Measurements from ENCODE around the gene FAM111A. TPM values are rescaled to one million over a fixed set of nuclear protein-coding genes. Genes with fewer than 3 reads are reported as not detected.

Gene FAM111A
- total and polyA plus RNA-seq, 2 donors from 2014 or later, result 14.2 to 42.2 TPM

DNA sequence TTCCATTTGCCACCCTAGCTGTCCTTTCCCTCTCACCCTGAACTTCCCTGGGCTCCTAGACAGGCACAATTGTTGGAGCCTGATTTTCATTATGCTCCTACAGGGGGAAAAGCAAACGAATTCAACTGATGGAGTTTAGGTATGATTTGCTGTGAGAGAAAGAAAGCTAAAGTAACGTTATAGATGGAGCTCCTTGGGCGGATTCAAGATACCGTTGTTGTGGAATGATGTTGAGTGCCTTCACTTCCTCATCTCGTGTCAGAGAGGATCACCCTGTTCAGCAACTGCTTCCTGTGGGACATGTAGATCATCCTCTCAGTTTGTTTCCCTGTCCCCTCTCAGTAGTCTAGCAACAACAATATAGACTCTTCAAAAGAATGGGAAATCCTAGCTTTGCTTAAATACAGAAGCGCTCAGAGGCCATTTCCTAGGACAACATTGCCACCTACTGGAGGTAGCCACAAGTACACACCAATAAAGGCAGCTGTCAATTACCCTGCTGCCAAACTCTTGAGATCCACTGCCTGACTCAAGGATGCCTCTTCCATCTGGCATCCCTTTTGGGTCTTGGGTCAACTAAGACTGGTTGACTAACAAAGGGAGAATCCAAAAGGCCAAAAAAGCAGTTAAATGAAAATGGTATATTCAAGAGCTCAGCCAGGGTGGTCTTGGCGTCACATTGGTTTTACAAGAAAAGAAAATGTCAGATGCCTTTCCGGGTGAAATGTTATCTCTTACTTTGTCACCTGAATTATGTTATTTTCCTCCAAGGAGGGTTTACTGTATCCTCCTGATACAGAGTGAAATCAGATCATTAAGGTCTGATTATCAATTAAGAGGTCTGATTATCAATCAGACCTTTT, 15.8 kb downstream of the FAM111A start:
- H3K27ac ChIP-seq (ENCODE audit: low read depth in 2 of 2, low read length in 2 of 2), result no peak overlapping the region
- H3K9me3 ChIP-seq (ENCODE audit: control insufficient read depth in 2 of 3, insufficient read depth in 1 of 3, low read length in 3 of 3), result no peaks in the 10 kb centered on the region
- H3K4me1 ChIP-seq (ENCODE audit: control insufficient read depth in 2 of 3, insufficient read depth in 2 of 3, low read depth in 1 of 3, low read length in 3 of 3), result no peaks in the 10 kb centered on the region
- peak overlapping the region in 1 of 3 donors; percentile 26 for H3K4me3 ChIP-seq (ENCODE audit: low read length in 3 of 3)
- intact Hi-C loops (cut with DNase I), result no loop called here
- TF ChIP-seq CTCF (IDR thresholded peaks at IDR 0.05; ENCODE audit: borderline replicate concordance, extremely low read depth, insufficient read depth), result peak; percentile 85
- FAIRE-seq (no peak), DNase-seq (peak in 4 of 5 donors; percentile 63 to 90 (median 74))
- H3K27me3 ChIP-seq (ENCODE audit: control insufficient read depth, insufficient read depth, low read length), result no peaks in the 10 kb centered on the region
- H3K36me3 ChIP-seq (ENCODE audit: control insufficient read depth in 2 of 3, insufficient read depth in 3 of 3, low read length in 3 of 3), result no peaks in the 10 kb centered on the region
- H3K9ac ChIP-seq (ENCODE audit: low read length in 3 of 3), result no peak overlapping the region

DNA sequence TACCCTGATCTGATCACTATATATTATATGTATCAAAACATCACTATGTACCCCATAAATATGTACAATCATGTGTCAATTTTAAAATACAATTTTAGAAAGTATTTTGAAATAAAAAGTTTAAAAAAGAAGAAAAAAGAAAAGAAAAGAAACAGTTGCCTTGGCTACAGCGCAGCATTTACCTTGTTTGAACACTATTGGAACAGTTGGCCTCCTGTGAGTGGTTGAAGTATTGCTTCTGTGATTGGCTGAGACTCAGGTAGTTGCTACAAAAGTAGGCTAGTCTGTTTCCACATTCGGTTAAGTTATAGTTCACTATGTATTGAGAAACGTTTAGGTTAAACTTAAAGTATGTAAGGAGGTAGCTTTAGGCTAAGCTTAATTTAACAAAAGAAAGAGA, 21.4 kb downstream of the FAM111A start:
- Histone ChIP-seq H3K4me1 (ENCODE audit: control insufficient read depth in 2 of 3, insufficient read depth in 2 of 3, low read depth in 1 of 3, low read length in 3 of 3) (no peaks in the 10 kb centered on the region), H3K9me3 (ENCODE audit: control insufficient read depth in 2 of 3, insufficient read depth in 1 of 3, low read length in 3 of 3) (no peaks in the 10 kb centered on the region), H3K27ac (ENCODE audit: low read depth in 2 of 2, low read length in 2 of 2) (no peak overlapping the region), H3K4me3 (ENCODE audit: low read length in 3 of 3) (no peak overlapping the region), H3K9ac (ENCODE audit: low read length in 3 of 3) (no peak overlapping the region), H3K36me3 (ENCODE audit: control insufficient read depth in 2 of 3, insufficient read depth in 3 of 3, low read length in 3 of 3) (no peaks in the 10 kb centered on the region), H3K27me3 (ENCODE audit: control insufficient read depth, insufficient read depth, low read length) (no peaks in the 10 kb centered on the region)
- no peak for TF ChIP-seq CTCF (IDR thresholded peaks at IDR 0.05; ENCODE audit: borderline replicate concordance, extremely low read depth, insufficient read depth)
- DNase-seq, result no peak
- FAIRE-seq, result no peak
- intact Hi-C loops (cut with DNase I), result no loop called here

DNA sequence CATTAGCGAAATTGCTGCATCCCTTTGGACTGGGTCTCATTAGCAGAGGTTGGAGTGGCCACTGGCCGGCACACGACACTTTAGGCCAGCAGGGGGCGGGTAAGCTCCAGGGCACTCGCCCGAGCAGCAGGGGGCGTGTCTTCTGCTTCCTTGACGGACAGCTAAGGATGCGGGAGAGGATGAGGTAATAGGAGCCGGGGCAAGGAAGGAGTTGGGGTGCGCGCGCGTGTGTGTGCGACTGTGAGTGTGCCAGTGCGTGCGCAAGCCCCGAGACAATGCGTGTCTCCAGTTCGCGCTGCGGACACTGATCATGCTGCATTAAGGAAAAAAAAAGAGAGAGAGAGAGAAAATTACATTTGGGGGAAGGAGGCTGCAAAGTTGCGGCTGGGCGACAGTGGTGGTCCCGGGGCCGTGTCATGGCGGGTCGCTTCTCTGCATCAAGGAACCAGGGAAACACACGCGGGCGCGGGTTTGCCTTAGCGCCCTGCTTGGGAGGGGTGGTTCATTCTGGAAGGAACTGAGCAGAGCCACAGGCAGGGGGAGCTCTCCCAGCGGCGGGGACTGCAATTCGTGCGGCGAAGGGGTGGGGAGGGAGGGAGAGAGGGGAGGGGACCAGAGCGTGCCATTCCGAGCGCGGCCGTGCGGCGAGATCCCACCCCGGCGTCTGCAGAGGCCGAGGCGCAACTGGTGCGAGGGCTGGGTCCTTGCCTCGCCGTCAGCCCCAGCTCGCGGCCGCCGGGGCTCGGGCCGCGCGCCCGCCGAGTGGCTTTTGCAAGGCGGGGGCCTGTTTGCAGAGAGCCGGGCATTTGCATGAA, 29.1 kb downstream of the FAM111A start, which contains the start of gene DTX4:
Gene DTX4, plus strand, starts transcription at position 625 of the 815 bp plus-strand sequence. CDS start 464 bp downstream, outside the sequence.
- Histone ChIP-seq H3K36me3 (ENCODE audit: control insufficient read depth in 2 of 3, insufficient read depth in 3 of 3, low read length in 3 of 3) (no peaks in the 10 kb centered on the region), H3K4me1 (ENCODE audit: control insufficient read depth in 2 of 3, insufficient read depth in 2 of 3, low read depth in 1 of 3, low read length in 3 of 3) (peaks cover 6 to 21% (median 8%) of the 10 kb centered on the region in 3 donors), H3K9ac (ENCODE audit: low read length in 3 of 3) (peak within 1 kb of the TSS; percentile 28 to 67 (median 57)), H3K4me3 (ENCODE audit: low read length in 3 of 3) (peak within 1 kb of the TSS; percentile 73 to 86 (median 77)), H3K9me3 (ENCODE audit: control insufficient read depth in 2 of 3, insufficient read depth in 1 of 3, low read length in 3 of 3) (no peaks in the 10 kb centered on the region), H3K27ac (ENCODE audit: low read depth in 2 of 2, low read length in 2 of 2) (peak within 1 kb of the TSS; percentile 76 to 81), H3K27me3 (ENCODE audit: control insufficient read depth, insufficient read depth, low read length) (no peaks in the 10 kb centered on the region)
- peak; percentile 94 to 96 (median 96) for DNase-seq
- no peak for FAIRE-seq
- intact Hi-C loops (cut with DNase I), result loop anchor here (5.0 kb wide), 2 partner anchors 36 to 116 kb away; no protein-coding TSS in a partner anchor
- peak; percentile 99 for TF ChIP-seq CTCF (IDR thresholded peaks at IDR 0.05; ENCODE audit: borderline replicate concordance, extremely low read depth, insufficient read depth)
